UCSD-AML1 (cell line): ENCODE results near the gene RFX1.

Source experiments
- DNase-seq: peaks from one replicate; lab custom pipeline; 2025; ENCODE audit not compliant: unreplicated experiment; lab: John Stamatoyannopoulos, UW

Gene RFX1

GRCh38 chr19:13961826-13962698, 44.1 kb downstream of the RFX1 start:
- DNase-seq = no peak

GRCh38 chr19:13960863-13961784, 45.0 kb downstream of the RFX1 start:
- DNase-seq = no peak

GRCh38 chr19:13959962-13960862, 45.9 kb downstream of the RFX1 start:
- peak; percentile 24 for DNase-seq

- DNase-seq = no peak
Measured at GRCh38 chr19:13959141-13959961, 46.8 kb downstream of the RFX1 start.

- no peak for DNase-seq
Measured at GRCh38 chr19:13958043-13958442, 48.1 kb downstream of the RFX1 start.

- DNase-seq = no peak
Measured at GRCh38 chr19:13957051-13957450, 49.1 kb downstream of the RFX1 start.

GRCh38 chr19:13956365-13956744, 49.8 kb downstream of the RFX1 start:
- no peak for DNase-seq

GRCh38 chr19:13955662-13956364, 50.3 kb downstream of the RFX1 start:
- DNase-seq = no peak

GRCh38 chr19:13954185-13954584, 51.9 kb downstream of the RFX1 start:
- no peak for DNase-seq

- DNase-seq = peak; percentile 45
Measured at GRCh38 chr19:13952931-13953531, 53.1 kb downstream of the RFX1 start.

- peak; percentile 99 for DNase-seq
Measured at GRCh38 chr19:13952154-13952930, 53.8 kb downstream of the RFX1 start, which contains the start of gene DCAF15. Gene DCAF15, plus strand, starts transcription at chr19:13952509. Its CDS starts 4 bp downstream, at chr19:13952513.

- no peak for DNase-seq
Measured at GRCh38 chr19:13951799-13952153, 54.3 kb downstream of the RFX1 start.

- no peak for DNase-seq
Measured at GRCh38 chr19:13951043-13951442, 55.1 kb downstream of the RFX1 start.

- DNase-seq = no peak
Measured at GRCh38 chr19:13946414-13946813, 59.7 kb downstream of the RFX1 start.

- no peak for DNase-seq
Measured at GRCh38 chr19:13942023-13942684, 64.0 kb downstream of the RFX1 start.

- peak; percentile 24 for DNase-seq
Measured at GRCh38 chr19:13938301-13939064, 67.6 kb downstream of the RFX1 start, which contains the start of gene PODNL1. Gene PODNL1, minus strand, starts transcription at chr19:13938417. Its CDS starts 236 bp downstream, at chr19:13938181.
